Measurements from ENCODE around the gene KCNQ2.

- TF ChIP-seq CREB1 (IDR thresholded peaks at IDR 0.05; ENCODE audit: low read depth) (no peak), MAX (IDR thresholded peaks at IDR 0.05) (no peak), EGR1 (IDR thresholded peaks at IDR 0.05) (no peak), EP300 (IDR thresholded peaks at IDR 0.05; ENCODE audit: borderline replicate concordance) (no peak), USF1 (IDR thresholded peaks at IDR 0.05) (no peak), FOXM1 (IDR thresholded peaks at IDR 0.05; ENCODE audit: borderline replicate concordance, low read depth) (no peak), CEBPB (IDR thresholded peaks at IDR 0.05) (no peak), TAF1 (IDR thresholded peaks at IDR 0.05; ENCODE audit: low read depth) (no peak), RAD21 (IDR thresholded peaks at IDR 0.05; ENCODE audit: low read depth) (no peak), REST (IDR thresholded peaks at IDR 0.05; ENCODE audit: low read depth) (no peak), TCF12 (IDR thresholded peaks at IDR 0.05; ENCODE audit: low read depth) (no peak), YY1 (IDR thresholded peaks at IDR 0.05; ENCODE audit: low read depth) (no peak), NFIC (IDR thresholded peaks at IDR 0.05) (no peak)
Observed at GRCh38 chr20:63459070-63459380, 13.4 kb downstream of the KCNQ2 start.
